Ovary (tissue), 3 donors: ENCODE data around the gene CNNM4.

Source experiments
- CTCF ChIP-seq, 3 donors: fragments of 450-650 bp in 2 of 3; fragments of 200-600 bp in 1 of 3; IDR thresholded peaks; one replicate each; pipeline versions ENCODE4 v1.5.1 to v1.8.0; 2016 to 2022; ENCODE audit warnings: antibody characterized with exemption in 3 of 3, mild to moderate bottlenecking in 1 of 3
- EP300 ChIP-seq: sonication (generic); formaldehyde crosslinking; IDR thresholded peaks from one replicate; pipeline ENCODE4 v1.6.1; 2017; ENCODE audit warnings: antibody characterized with exemption
- POLR2A ChIP-seq: fragments of 450-650 bp; IDR thresholded peaks from one replicate; pipeline ENCODE4 v1.6.1; 2017; ENCODE audit warnings: antibody characterized with exemption, mild to moderate bottlenecking, moderate library complexity
- donor health status: DM: no; HTN: no; CAD: no.

GRCh38 chr2:96769814-96770213, 9.1 kb downstream of the CNNM4 start:
- TF ChIP-seq POLR2A (no peak), CTCF (IDR thresholded peaks at IDR 0.05) (no peak), EP300 (no peak)
